Erythroblast (primary cell): ENCODE results near the gene SHROOM4.
A peak's percentile ranks its signal among the peaks of the same experiment; 100 is the strongest.

Experiments used
- DNase-seq, 2 experiments: peaks; one replicate each; lab custom pipeline; 2025; lab: John Stamatoyannopoulos, UW
- GATA1 ChIP-seq: IDR thresholded peaks from 2 replicates; pipeline ENCODE4 v1.6.1; 2011; ENCODE audit warnings: low read depth, mild to moderate bottlenecking, control low read depth, low read length, moderate library complexity
- POLR2A ChIP-seq: IDR thresholded peaks from 2 replicates; pipeline ENCODE4 v1.6.1; 2011; ENCODE audit warnings: mild to moderate bottlenecking, low read length

SHROOM4 gene, protein sequence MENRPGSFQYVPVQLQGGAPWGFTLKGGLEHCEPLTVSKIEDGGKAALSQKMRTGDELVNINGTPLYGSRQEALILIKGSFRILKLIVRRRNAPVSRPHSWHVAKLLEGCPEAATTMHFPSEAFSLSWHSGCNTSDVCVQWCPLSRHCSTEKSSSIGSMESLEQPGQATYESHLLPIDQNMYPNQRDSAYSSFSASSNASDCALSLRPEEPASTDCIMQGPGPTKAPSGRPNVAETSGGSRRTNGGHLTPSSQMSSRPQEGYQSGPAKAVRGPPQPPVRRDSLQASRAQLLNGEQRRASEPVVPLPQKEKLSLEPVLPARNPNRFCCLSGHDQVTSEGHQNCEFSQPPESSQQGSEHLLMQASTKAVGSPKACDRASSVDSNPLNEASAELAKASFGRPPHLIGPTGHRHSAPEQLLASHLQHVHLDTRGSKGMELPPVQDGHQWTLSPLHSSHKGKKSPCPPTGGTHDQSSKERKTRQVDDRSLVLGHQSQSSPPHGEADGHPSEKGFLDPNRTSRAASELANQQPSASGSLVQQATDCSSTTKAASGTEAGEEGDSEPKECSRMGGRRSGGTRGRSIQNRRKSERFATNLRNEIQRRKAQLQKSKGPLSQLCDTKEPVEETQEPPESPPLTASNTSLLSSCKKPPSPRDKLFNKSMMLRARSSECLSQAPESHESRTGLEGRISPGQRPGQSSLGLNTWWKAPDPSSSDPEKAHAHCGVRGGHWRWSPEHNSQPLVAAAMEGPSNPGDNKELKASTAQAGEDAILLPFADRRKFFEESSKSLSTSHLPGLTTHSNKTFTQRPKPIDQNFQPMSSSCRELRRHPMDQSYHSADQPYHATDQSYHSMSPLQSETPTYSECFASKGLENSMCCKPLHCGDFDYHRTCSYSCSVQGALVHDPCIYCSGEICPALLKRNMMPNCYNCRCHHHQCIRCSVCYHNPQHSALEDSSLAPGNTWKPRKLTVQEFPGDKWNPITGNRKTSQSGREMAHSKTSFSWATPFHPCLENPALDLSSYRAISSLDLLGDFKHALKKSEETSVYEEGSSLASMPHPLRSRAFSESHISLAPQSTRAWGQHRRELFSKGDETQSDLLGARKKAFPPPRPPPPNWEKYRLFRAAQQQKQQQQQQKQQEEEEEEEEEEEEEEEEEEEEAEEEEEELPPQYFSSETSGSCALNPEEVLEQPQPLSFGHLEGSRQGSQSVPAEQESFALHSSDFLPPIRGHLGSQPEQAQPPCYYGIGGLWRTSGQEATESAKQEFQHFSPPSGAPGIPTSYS (N-terminal part only)

DNA sequence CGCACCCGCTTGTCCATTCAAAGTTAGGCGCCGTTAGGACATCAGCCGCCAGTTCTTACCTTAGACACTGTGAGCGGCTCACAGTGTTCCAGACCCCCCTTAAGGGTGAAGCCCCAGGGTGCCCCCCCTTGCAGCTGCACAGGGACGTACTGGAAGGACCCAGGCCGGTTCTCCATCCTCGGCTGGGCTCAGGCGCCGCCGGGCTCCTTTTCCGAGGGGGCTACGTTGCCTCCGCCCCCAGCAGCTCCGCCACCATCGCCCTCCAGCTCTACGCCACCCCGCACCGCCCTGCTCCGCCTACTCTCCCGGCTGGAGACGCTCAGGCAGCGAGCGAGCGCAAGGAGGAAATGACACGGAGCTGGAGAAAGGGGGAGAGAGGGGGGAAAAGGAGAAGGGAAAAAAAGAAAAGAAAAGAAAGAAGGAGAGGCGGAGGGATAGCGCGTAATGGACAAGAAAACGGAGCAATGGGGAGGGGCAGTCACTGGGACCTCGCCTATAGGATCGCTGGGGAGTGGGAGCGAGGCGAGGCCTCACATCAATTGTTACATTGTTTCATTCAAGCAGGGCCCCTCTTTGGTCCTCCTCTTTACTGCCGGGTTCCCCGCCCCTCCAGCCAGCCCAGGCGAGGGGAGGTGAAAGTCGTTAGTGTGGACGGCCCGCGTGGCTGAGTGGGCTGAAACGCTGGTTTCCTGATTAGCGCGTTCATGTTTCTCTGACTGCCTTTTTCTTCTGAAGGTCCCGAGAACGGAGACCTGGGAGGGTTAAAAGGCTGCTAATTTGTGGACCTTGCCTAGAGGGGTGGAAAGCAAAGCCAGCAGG is at the start of gene SHROOM4:
TSS of gene SHROOM4 (minus strand) at position 352 of the 819 bp plus-strand sequence. CDS start at position 176, 176 bp downstream.
- TF ChIP-seq POLR2A (no peak), GATA1 (no peak)
- DNase-seq: no peak

GRCh38 chrX:50863471-50863870 is 49.5 kb upstream of the SHROOM4 start:
- TF ChIP-seq GATA1 (no peak), POLR2A (no peak)
- DNase-seq: no peak

DNA sequence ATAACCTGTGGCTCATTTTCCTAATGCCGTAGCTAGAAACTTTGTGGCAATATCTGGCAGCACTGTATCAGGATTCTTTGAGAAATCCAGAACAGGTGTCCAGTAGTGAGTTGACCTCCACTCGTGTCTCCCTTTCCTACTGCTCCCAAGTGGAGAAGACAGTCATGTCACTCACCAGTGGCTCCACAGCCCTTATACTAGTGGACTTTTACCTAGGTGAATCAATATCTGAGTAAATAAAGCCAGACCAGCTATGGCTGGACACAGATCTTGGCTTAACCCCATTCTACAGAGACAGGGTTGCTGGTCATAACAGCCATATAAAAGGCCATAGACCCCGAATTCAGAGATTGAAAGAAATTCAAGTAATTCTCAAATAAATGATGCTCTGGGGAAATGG is 46.5 kb upstream of the SHROOM4 start:
- TF ChIP-seq POLR2A (no peak), GATA1 (no peak)
- no peak for DNase-seq

GRCh38 chrX:50858548-50858947 is 44.6 kb upstream of the SHROOM4 start:
- TF ChIP-seq GATA1: no peak
- no peak for TF ChIP-seq POLR2A
- no peak for DNase-seq

GRCh38 chrX:50853399-50853798 is 39.4 kb upstream of the SHROOM4 start:
- no peak for DNase-seq
- TF ChIP-seq GATA1: no peak
- no peak for TF ChIP-seq POLR2A

GRCh38 chrX:50852524-50852923 is 38.5 kb upstream of the SHROOM4 start:
- no peak for DNase-seq
- TF ChIP-seq POLR2A: no peak
- TF ChIP-seq GATA1: no peak

DNA sequence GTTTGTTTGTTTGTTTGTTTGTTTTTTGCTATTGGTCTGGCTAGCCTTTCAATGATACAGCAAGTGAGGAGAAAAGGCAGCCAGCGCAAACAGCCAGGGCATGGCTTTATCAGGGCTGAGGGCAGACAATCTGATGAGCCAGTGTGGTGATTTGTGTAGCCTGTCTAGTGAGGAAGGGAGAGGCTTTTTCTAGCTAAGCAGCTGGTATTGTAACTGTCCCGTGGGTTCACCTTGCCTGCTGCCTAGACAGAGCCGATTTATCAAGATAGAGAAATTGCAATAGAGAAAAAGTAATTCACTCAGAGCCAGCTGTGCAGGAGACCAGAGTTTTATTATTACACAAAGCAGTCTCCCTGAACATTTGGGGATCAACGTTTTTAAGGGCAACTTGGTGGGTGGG is 28.2 kb upstream of the SHROOM4 start:
- TF ChIP-seq POLR2A (no peak), GATA1 (no peak)
- DNase-seq: no peak

- TF ChIP-seq GATA1 (no peak), POLR2A (no peak)
Measured at GRCh38 chrX:50839730-50840129, 25.7 kb upstream of the SHROOM4 start.

DNA sequence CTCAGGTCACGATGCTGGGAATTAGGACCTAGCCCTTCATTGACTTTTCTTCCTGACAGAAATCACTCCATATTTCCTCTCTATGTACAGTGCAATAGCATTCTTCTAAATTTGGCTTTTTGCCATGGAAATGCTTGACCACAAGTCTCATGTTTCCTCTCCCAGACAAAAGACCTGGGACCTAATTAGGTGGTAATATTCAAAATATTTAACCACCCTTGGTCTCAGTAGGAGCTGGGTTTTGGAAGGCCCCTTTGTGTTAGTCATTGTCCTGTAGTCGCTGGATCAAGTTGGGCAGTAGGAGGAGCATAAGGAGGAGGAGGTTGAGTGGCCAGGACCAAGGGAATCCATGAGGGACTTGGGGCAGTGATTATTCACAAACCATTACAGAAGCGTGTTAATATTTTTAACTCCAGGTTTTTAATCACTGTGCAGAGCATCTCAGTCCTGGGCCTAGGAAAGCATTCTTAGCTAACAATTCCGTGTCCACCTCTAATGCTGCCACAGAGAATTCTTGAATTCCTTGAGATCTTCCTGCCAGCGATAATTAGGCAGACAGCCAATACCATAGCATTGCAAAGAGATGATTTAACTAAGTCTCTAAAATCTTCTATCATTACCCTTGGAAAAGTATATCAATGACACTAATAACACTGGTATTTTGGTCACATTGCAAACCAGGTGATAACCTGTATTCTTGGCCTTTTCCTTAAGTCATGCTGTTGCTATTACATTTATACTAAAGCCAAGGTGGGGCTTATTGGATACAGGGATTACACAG is 25.0 kb upstream of the SHROOM4 start:
- TF ChIP-seq GATA1 (no peak), POLR2A (no peak)
- DNase-seq: no peak

More at GRCh38 chrX:50839730-50840129, 25.7 kb upstream of the SHROOM4 start:
- DNase-seq: no peak

- TF ChIP-seq POLR2A (no peak), GATA1 (no peak)
- peak in 1 of 2 experiments; percentile 12 for DNase-seq
Measured at GRCh38 chrX:50827996-50828395, 14.0 kb upstream of the SHROOM4 start.

DNA sequence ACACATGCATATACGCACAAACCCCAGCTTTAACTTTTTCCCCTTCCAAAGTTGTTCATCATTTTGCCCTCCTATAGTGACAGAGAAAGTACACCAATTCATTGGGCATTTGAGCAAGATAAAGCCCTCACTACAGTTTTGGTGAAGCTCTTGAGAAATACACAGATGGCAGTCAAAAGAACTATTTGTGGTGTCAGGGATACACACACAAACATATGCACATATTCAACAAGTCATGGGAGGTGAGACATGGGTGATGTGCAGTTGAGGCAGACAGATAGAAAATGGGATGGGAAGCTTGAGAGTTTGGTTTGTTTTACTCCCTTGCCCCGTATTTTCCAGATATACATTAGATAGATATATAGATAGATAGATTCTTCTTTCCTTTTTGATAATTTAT is 11.8 kb upstream of the SHROOM4 start:
- DNase-seq: no peak
- TF ChIP-seq POLR2A (no peak), GATA1 (no peak)

GRCh38 chrX:50818986-50819385 is 5.0 kb upstream of the SHROOM4 start:
- TF ChIP-seq POLR2A (no peak), GATA1 (no peak)
- no peak for DNase-seq
